KMS-11 (cell line): Measurements from ENCODE around the gene GBP4.

Experiments used
- H2AFZ ChIP-seq: fragments of 200-600 bp; sonication (generic); 2 replicates; pipeline ENCODE4 v1.6.1; 2016; ENCODE audit warnings: antibody characterized with exemption, mixed run types, low read depth
- H3K27ac ChIP-seq: fragments of 200-600 bp; sonication (generic); 2 replicates; pipeline ENCODE4 v1.6.1; 2016; ENCODE audit warnings: mild to moderate bottlenecking, mixed run types
- H3K27me3 ChIP-seq: fragments of 200-600 bp; sonication (generic); 2 replicates; pipeline ENCODE4 v1.6.1; 2017; ENCODE audit warnings: mild to moderate bottlenecking, low read depth, mixed run types, moderate library complexity; ENCODE audit not compliant: insufficient read depth
- H3K36me3 ChIP-seq: fragments of 200-600 bp; sonication (generic); 2 replicates; pipeline ENCODE4 v1.6.1; 2017; ENCODE audit warnings: mild to moderate bottlenecking, mixed run types; ENCODE audit not compliant: insufficient read depth
- H3K4me1 ChIP-seq: fragments of 200-600 bp; sonication (generic); 2 replicates; pipeline ENCODE4 v1.6.1; 2016; ENCODE audit warnings: mild to moderate bottlenecking, low read depth, mixed run types; ENCODE audit not compliant: poor library complexity, severe bottlenecking
- H3K4me2 ChIP-seq: fragments of 200-600 bp; sonication (generic); 2 replicates; pipeline ENCODE4 v1.7.0; 2016; ENCODE audit warnings: mild to moderate bottlenecking, mixed run types
- H3K4me3 ChIP-seq: fragments of 200-600 bp; sonication (generic); IDR thresholded peaks from 2 replicates; pipeline ENCODE4 v1.6.1; 2017; ENCODE audit warnings: low read depth, low read length, mixed read lengths; ENCODE audit not compliant: insufficient read depth
- H3K79me2 ChIP-seq: fragments of 200-600 bp; sonication (generic); 2 replicates; pipeline ENCODE4 v1.6.1; 2016; ENCODE audit warnings: low read depth, mixed run types; ENCODE audit not compliant: insufficient read depth
- H3K9ac ChIP-seq: fragments of 200-600 bp; sonication (generic); 2 replicates; pipeline ENCODE4 v1.6.1; 2016; ENCODE audit warnings: mild to moderate bottlenecking, mixed run types
- H4K20me1 ChIP-seq: fragments of 200-600 bp; sonication (generic); 2 replicates; pipeline ENCODE4 v1.6.1; 2016; ENCODE audit warnings: mild to moderate bottlenecking, mixed run types; ENCODE audit not compliant: insufficient read depth
- TF ChIP-seq, protein P1 (sequence below): fragments of 200-600 bp; sonication (generic); conservative IDR thresholded peaks from 2 replicates; pipeline ENCODE4 v1.6.1; 2017; ENCODE audit warnings: low read depth, mild to moderate bottlenecking, antibody characterized with exemption, low read length, moderate library complexity, mixed read lengths

Gene GBP4

DNA sequence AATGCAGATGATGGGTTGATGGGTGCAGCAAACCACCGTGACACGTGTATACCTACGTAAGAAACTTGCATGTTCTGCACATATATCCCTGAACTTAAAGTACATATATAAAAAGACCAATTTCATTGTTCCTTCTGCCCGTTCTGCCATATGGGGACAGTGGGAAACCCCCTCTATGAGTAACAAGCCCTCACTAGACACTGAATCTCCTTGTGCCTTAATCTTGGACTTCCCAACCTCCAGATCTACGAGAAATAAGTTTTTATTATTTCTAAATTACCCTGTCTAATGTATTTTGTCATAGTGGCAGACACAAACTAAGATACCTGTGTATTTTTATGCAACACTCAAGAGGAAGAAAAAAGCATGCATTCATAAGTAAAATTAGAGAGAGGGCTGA, 32.9 kb downstream of the GBP4 start:
- Histone ChIP-seq H3K4me2 (no peak overlapping the region), H3K9ac (no peak overlapping the region)

DNA sequence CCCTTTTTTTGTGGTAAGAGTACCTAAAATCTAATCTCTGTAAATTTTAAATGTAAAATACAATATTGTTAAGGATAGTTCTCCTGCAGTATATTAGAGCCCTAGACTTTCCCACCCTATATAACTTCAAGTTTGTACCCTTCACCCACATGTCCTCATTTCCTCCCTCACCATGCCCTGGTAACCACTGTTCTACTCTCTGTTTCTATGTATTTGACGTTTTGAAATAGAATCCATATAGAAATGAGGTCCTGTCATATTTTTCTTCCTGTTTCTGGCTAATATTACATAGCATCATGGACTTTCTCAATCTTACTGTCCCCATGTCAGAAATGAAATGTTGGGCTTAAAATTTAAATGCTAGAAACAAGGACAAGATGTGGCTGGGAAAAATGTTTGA, 47.7 kb downstream of the GBP4 start:
- TF ChIP-seq, protein P1, sequence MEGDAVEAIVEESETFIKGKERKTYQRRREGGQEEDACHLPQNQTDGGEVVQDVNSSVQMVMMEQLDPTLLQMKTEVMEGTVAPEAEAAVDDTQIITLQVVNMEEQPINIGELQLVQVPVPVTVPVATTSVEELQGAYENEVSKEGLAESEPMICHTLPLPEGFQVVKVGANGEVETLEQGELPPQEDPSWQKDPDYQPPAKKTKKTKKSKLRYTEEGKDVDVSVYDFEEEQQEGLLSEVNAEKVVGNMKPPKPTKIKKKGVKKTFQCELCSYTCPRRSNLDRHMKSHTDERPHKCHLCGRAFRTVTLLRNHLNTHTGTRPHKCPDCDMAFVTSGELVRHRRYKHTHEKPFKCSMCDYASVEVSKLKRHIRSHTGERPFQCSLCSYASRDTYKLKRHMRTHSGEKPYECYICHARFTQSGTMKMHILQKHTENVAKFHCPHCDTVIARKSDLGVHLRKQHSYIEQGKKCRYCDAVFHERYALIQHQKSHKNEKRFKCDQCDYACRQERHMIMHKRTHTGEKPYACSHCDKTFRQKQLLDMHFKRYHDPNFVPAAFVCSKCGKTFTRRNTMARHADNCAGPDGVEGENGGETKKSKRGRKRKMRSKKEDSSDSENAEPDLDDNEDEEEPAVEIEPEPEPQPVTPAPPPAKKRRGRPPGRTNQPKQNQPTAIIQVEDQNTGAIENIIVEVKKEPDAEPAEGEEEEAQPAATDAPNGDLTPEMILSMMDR, result no peak
- H3K27me3 ChIP-seq, result no peaks in the 10 kb centered on the region
- no peak overlapping the region for H2AFZ ChIP-seq
- H3K4me2 ChIP-seq, result no peak overlapping the region
- no peak overlapping the region for H3K27ac ChIP-seq
- H3K79me2 ChIP-seq, result no peaks in the 10 kb centered on the region
- no peaks in the 10 kb centered on the region for H3K4me1 ChIP-seq
- H3K36me3 ChIP-seq, result no peaks in the 10 kb centered on the region
- H4K20me1 ChIP-seq, result no peaks in the 10 kb centered on the region
- H3K9ac ChIP-seq, result no peak overlapping the region
- no peak overlapping the region for H3K4me3 ChIP-seq

More for the DNA sequence above, 32.9 kb downstream of the GBP4 start:
- Histone ChIP-seq H3K27me3 (no peaks in the 10 kb centered on the region), H3K79me2 (no peaks in the 10 kb centered on the region), H3K4me3 (no peak overlapping the region), H3K36me3 (no peaks in the 10 kb centered on the region), H3K4me1 (no peaks in the 10 kb centered on the region), H3K27ac (no peak overlapping the region), H2AFZ (no peak overlapping the region), H4K20me1 (no peaks in the 10 kb centered on the region)
- TF ChIP-seq, protein P1, result no peak

DNA sequence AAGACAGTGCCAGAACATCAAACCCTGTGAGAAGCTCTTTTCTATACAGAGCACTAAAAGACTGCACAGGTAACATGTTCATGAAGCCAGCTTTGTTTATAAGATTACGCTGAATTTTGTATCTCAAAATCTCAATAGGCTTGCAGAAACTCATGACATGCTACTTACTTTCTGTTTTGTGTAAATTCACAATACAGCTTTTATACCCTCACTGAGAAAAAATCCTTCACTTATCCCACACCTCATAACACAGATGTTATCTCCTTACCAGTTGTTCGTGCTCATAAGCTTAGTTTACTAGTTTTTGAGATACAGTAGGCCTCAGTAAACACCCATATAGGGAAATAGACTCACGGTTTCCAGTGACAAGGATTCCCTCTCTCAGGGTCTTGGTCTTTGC, 48.8 kb downstream of the GBP4 start:
- no peak overlapping the region for H3K27ac ChIP-seq
- TF ChIP-seq, protein P1, result no peak
- no peak overlapping the region for H3K4me3 ChIP-seq
- H3K4me2 ChIP-seq, result no peak overlapping the region
- no peaks in the 10 kb centered on the region for H3K27me3 ChIP-seq
- H3K9ac ChIP-seq, result no peak overlapping the region
- H4K20me1 ChIP-seq, result no peaks in the 10 kb centered on the region
- no peaks in the 10 kb centered on the region for H3K79me2 ChIP-seq
- no peak overlapping the region for H2AFZ ChIP-seq
- H3K4me1 ChIP-seq, result no peaks in the 10 kb centered on the region
- no peaks in the 10 kb centered on the region for H3K36me3 ChIP-seq

DNA sequence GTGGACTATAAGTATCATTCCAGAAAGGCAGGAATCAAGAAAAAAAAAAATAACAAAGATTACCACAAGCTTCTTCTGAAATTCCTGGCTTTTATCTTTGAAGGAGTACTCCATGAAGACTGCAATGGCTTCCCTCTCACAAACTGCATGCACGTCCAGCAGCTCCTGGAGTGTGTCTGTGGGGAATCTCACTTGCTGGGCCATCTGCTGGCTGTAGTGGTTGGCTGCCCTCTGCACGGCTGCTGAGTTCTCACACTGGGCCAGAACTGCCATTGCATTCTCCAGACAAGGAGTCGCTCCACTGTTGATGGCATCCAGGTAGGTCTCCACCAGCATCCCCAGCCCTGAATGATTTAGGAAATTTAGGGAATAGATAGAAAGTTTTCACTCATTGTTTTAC, 49.5 kb downstream of the GBP4 start:
- Histone ChIP-seq H3K4me3 (no peak overlapping the region), H3K27me3 (no peaks in the 10 kb centered on the region), H3K36me3 (no peaks in the 10 kb centered on the region), H3K79me2 (no peaks in the 10 kb centered on the region), H3K4me2 (no peak overlapping the region), H3K4me1 (no peaks in the 10 kb centered on the region), H2AFZ (no peak overlapping the region), H3K27ac (no peak overlapping the region), H3K9ac (no peak overlapping the region), H4K20me1 (no peaks in the 10 kb centered on the region)
- TF ChIP-seq, protein P1, result no peak
